H1 (cell line): ENCODE measurements around the gene SLU7. TPM values are rescaled to one million over a fixed set of nuclear protein-coding genes. Genes with fewer than 3 reads are reported as not detected.

Source experiments
- CTCF ChIA-PET: fragments of 300-600 bp; sonication (Branson Sonifier 250); formaldehyde crosslinking; loops from one replicate; lab custom pipeline; 2021; ENCODE audit not compliant: partially characterized antibody; lab: Charles Lee
- POLR2A ChIA-PET: fragments of 300-600 bp; sonication (Branson Sonifier 250); formaldehyde crosslinking; loops from one replicate; lab custom pipeline; 2021; ENCODE audit warnings: inconsistent platforms; ENCODE audit not compliant: partially characterized antibody; lab: Charles Lee
- DNase-seq, 2 experiments: peaks; one replicate each; pipeline versions ENCODE4 v3.0.0 to v3.0.0-alpha.2; 2010 to 2022; ENCODE audit warnings: low spot score in 2 of 2, low read depth in 1 of 2, mixed read lengths in 1 of 2
- FAIRE-seq: peaks from 2 replicates; lab custom pipeline; 2011; peaks lifted over from hg19 to GRCh38; lab: Jason Lieb, UNC
- H2AFZ ChIP-seq: 2 replicates; pipeline ENCODE4 v1.8.1; 2012; ENCODE audit warnings: low read length, inconsistent platforms
- H2AK5ac ChIP-seq: 2 replicates; pipeline ENCODE4 v1.6.1; 2013; ENCODE audit warnings: low read depth, low read length
- H2BK120ac ChIP-seq: replicated peaks from 2 replicates; pipeline ENCODE3; 2013; ENCODE audit warnings: low read depth, low read length, inconsistent platforms
- H2BK12ac ChIP-seq: 2 replicates; pipeline ENCODE4 v1.6.1; 2013; ENCODE audit warnings: low read depth, low read length
- H2BK15ac ChIP-seq: 2 replicates; pipeline ENCODE4 v1.6.1; 2013; ENCODE audit warnings: low read length
- H2BK20ac ChIP-seq: 2 replicates; pipeline ENCODE4 v1.6.1; 2013; ENCODE audit warnings: low read length
- H2BK5ac ChIP-seq: 2 replicates; pipeline ENCODE4 v1.6.1; 2013; ENCODE audit warnings: low read depth, low read length
- H3K14ac ChIP-seq: 2 replicates; pipeline ENCODE4 v1.6.1; 2013; ENCODE audit warnings: inconsistent platforms; ENCODE audit not compliant: insufficient read length
- H3K18ac ChIP-seq: 2 replicates; pipeline ENCODE4 v1.6.1; 2013; ENCODE audit warnings: low read length; ENCODE audit errors: extremely low read depth
- H3K23ac ChIP-seq: 2 replicates; pipeline ENCODE4 v1.6.1; 2013; ENCODE audit warnings: inconsistent platforms; ENCODE audit not compliant: insufficient read length
- H3K23me2 ChIP-seq: 2 replicates; pipeline ENCODE4 v1.6.1; 2013; ENCODE audit warnings: low read depth, low read length
- H3K27ac ChIP-seq: 2 replicates; pipeline ENCODE4 v1.6.1; 2011; ENCODE audit warnings: low read depth, low read length, inconsistent platforms
- H3K27me3 ChIP-seq, 4 experiments: replicated peaks in 1 of 4; 1 replicate in 1 of 4; 2 replicates in 3 of 4; pipeline versions ENCODE4 v1.6.1 to v1.8.1; 2011 to 2013; ENCODE audit warnings: low read length in 3 of 4, mild to moderate bottlenecking in 3 of 4, inconsistent platforms in 2 of 4, mixed read lengths in 2 of 4, moderate library complexity in 1 of 4; ENCODE audit not compliant: control insufficient read depth in 3 of 4, insufficient read depth in 3 of 4; ENCODE audit errors: extremely low read depth in 1 of 4
- H3K36me3 ChIP-seq, 4 experiments: 2 replicates each; pipeline versions ENCODE4 v1.6.1 to v1.8.1; 2011 to 2013; ENCODE audit warnings: mild to moderate bottlenecking in 4 of 4, low read length in 3 of 4, moderate library complexity in 2 of 4, control low read depth in 1 of 4, inconsistent platforms in 1 of 4; ENCODE audit not compliant: insufficient read depth in 4 of 4, control insufficient read depth in 2 of 4
- H3K4ac ChIP-seq: replicated peaks from 2 replicates; pipeline ENCODE3; 2013; ENCODE audit warnings: low read length, low read depth, mixed read lengths, inconsistent platforms; ENCODE audit not compliant: insufficient read length
- H3K4me1 ChIP-seq, 4 experiments: replicated peaks in 1 of 4; 1 replicate in 1 of 4; 2 replicates in 3 of 4; pipeline versions ENCODE4 v1.6.1 to v1.8.1; 2011 to 2013; ENCODE audit warnings: low read length in 3 of 4, inconsistent platforms in 2 of 4, mixed read lengths in 1 of 4; ENCODE audit not compliant: insufficient read depth in 4 of 4, control insufficient read depth in 3 of 4
- H3K4me2 ChIP-seq, 2 experiments: 2 replicates each; pipeline versions ENCODE4 v1.6.1 to v1.8.1; 2011 to 2013; ENCODE audit warnings: low read depth in 2 of 2, low read length in 2 of 2, control low read depth in 1 of 2, inconsistent platforms in 1 of 2, mild to moderate bottlenecking in 1 of 2; ENCODE audit not compliant: insufficient read depth in 1 of 2
- H3K4me3 ChIP-seq, 4 experiments: fragments of 200-600, 300-600 bp in 1 of 4; sonication (generic), shearing (Covaris generic), sonication (Bioruptor Twin) in 1 of 4; 2 replicates each; pipeline versions ENCODE4 v1.5.1 to v1.8.1; 2011 to 2016; ENCODE audit warnings: low read length in 4 of 4, low read depth in 3 of 4, control low read depth in 2 of 4, inconsistent platforms in 2 of 4, mild to moderate bottlenecking in 2 of 4, mixed read lengths in 1 of 4, moderate library complexity in 1 of 4; ENCODE audit not compliant: insufficient read depth in 2 of 4; ENCODE audit errors: extremely low read depth in 1 of 4
- H3K56ac ChIP-seq: replicated peaks from 2 replicates; pipeline ENCODE3; 2013; ENCODE audit warnings: low read depth, mild to moderate bottlenecking, mixed read lengths, low read length, inconsistent platforms; ENCODE audit not compliant: insufficient read length
- H3K79me1 ChIP-seq: 2 replicates; pipeline ENCODE4 v1.6.1; 2013; ENCODE audit warnings: low read depth, low read length, control low read depth
- H3K79me2 ChIP-seq, 2 experiments: 2 replicates each; pipeline versions ENCODE4 v1.6.1 to v1.8.1; 2012 to 2013; ENCODE audit warnings: low read length in 2 of 2, mild to moderate bottlenecking in 2 of 2, inconsistent platforms in 1 of 2; ENCODE audit not compliant: insufficient read depth in 2 of 2, control insufficient read depth in 1 of 2
- H3K9ac ChIP-seq, 4 experiments: replicated peaks in 1 of 4; 1 replicate in 1 of 4; 2 replicates in 3 of 4; pipeline versions ENCODE4 v1.6.1 to v1.8.1; 2011 to 2013; ENCODE audit warnings: low read depth in 3 of 4, low read length in 3 of 4, control low read depth in 2 of 4, mild to moderate bottlenecking in 2 of 4, moderate library complexity in 2 of 4, inconsistent platforms in 1 of 4; ENCODE audit errors: extremely low read depth in 1 of 4
- H3K9me3 ChIP-seq, 2 experiments: 2 replicates each; pipeline versions ENCODE4 v1.6.1 to v1.8.1; 2012 to 2013; ENCODE audit warnings: mild to moderate bottlenecking in 2 of 2, moderate library complexity in 2 of 2, control low read depth in 1 of 2, inconsistent platforms in 1 of 2, low read depth in 1 of 2, low read length in 1 of 2, mixed read lengths in 1 of 2; ENCODE audit not compliant: insufficient read depth in 2 of 2
- H4K20me1 ChIP-seq, 2 experiments: replicated peaks in 1 of 2; 2 replicates each; pipeline versions ENCODE3 to v1.8.1; 2011 to 2013; ENCODE audit warnings: inconsistent platforms in 2 of 2, low read length in 2 of 2, mild to moderate bottlenecking in 1 of 2; ENCODE audit not compliant: insufficient read depth in 2 of 2, control insufficient read depth in 1 of 2
- H4K5ac ChIP-seq: 2 replicates; pipeline ENCODE4 v1.6.1; 2013; ENCODE audit warnings: low read length, low read depth, mixed read lengths, inconsistent platforms; ENCODE audit not compliant: insufficient read length
- H4K8ac ChIP-seq: 2 replicates; pipeline ENCODE4 v1.8.0; 2013; ENCODE audit warnings: mild to moderate bottlenecking, moderate library complexity, low read length, inconsistent platforms; ENCODE audit not compliant: insufficient read depth; ENCODE audit errors: extremely low read depth
- H4K91ac ChIP-seq: replicated peaks from 2 replicates; pipeline ENCODE3; 2013; ENCODE audit warnings: low read length, mixed read lengths, inconsistent platforms; ENCODE audit not compliant: insufficient read length
- ATF2 ChIP-seq: IDR thresholded peaks from 2 replicates; pipeline ENCODE4 v1.6.1; 2012; ENCODE audit warnings: low read length, inconsistent platforms
- CHD2 ChIP-seq: IDR thresholded peaks from 2 replicates; pipeline ENCODE4 v1.6.1; 2012; ENCODE audit warnings: low read length, improper control_type of control experiment
- EP300 ChIP-seq, 2 experiments: IDR thresholded peaks; 1 replicate in 1 of 2; 2 replicates in 1 of 2; pipeline ENCODE4 v1.6.1; 2011 to 2012; ENCODE audit warnings: low read depth in 2 of 2, low read length in 2 of 2, mild to moderate bottlenecking in 2 of 2, borderline replicate concordance in 1 of 2, inconsistent platforms in 1 of 2, moderate library complexity in 1 of 2
- GTF2F1 ChIP-seq: IDR thresholded peaks from 2 replicates; pipeline ENCODE4 v1.6.1; 2012; ENCODE audit warnings: low read depth, low read length, improper control_type of control experiment, borderline replicate concordance
- JUND ChIP-seq: IDR thresholded peaks from 2 replicates; pipeline ENCODE4 v1.6.1; 2011; ENCODE audit warnings: mild to moderate bottlenecking, improper control_type of control experiment, low read length
- POLR2A ChIP-seq, 2 experiments: IDR thresholded peaks; 1 replicate in 1 of 2; 2 replicates in 1 of 2; pipeline ENCODE4 v1.6.1; 2011; ENCODE audit warnings: low read depth in 2 of 2, low read length in 2 of 2, mild to moderate bottlenecking in 2 of 2; ENCODE audit errors: control extremely low read depth in 1 of 2
- RFX5 ChIP-seq: IDR thresholded peaks from 2 replicates; pipeline ENCODE4 v1.6.1; 2011; ENCODE audit warnings: low read depth, low read length, improper control_type of control experiment, borderline replicate concordance
- SAP30 ChIP-seq: fragments of 300-600 bp; sonication (generic); IDR thresholded peaks from 2 replicates; pipeline ENCODE4 v1.7.1; 2012; ENCODE audit warnings: low read length, moderate library complexity, mild to moderate bottlenecking, inconsistent platforms; ENCODE audit not compliant: insufficient read depth, insufficient replicate concordance
- SUZ12 ChIP-seq: fragments of 200-600 bp; sonication (generic); IDR thresholded peaks from 2 replicates; pipeline ENCODE4 v1.6.1; 2012; ENCODE audit warnings: mild to moderate bottlenecking, inconsistent platforms, low read length, moderate library complexity, mixed read lengths
- TAF1 ChIP-seq: IDR thresholded peaks from 2 replicates; pipeline ENCODE4 v1.6.1; 2011; ENCODE audit warnings: mild to moderate bottlenecking, low read depth, low read length
- USF2 ChIP-seq: IDR thresholded peaks from 2 replicates; pipeline ENCODE4 v1.6.1; 2011; ENCODE audit warnings: low read length, improper control_type of control experiment
- YY1 ChIP-seq: IDR thresholded peaks from 2 replicates; pipeline ENCODE4 v1.6.1; 2011; ENCODE audit warnings: low read depth, mild to moderate bottlenecking, low read length
- WGBS, 2 experiments: shearing (Covaris generic) in 1 of 2; methylation state at CpG; one replicate each; pipeline versions ENCODE4 v1.1.6 to v1.1.7; 2013 to 2015; ENCODE audit warnings: low lambda C conversion rate in 2 of 2, mixed read lengths in 2 of 2, inconsistent platforms in 1 of 2, low coverage in 1 of 2, missing lambda C conversion rate in 1 of 2; ENCODE audit not compliant: insufficient replicate concordance in 2 of 2, insufficient coverage in 1 of 2, insufficient read length in 1 of 2; ENCODE audit errors: extremely low coverage in 1 of 2, missing lambda C conversion rate in 1 of 2; 5-methylcytosine and 5-hydroxymethylcytosine counted together
- polyA plus RNA-seq, 7 experiments: library from polyadenylated mRNA; depleted of rRNA in 3 of 7; stranded (reverse) in 5 of 7; unstranded in 2 of 7; fragments of >200 nt in 5 of 7; fragments of 200-250 nt in 2 of 7; gene quantifications; 1 replicate in 5 of 7; 2 replicates in 1 of 7; 4 replicates in 1 of 7; pipeline versions ENCODE4 v1.2.1 to v1.2.3, GENCODE V29; 2011 to 2013; ENCODE audit warnings: missing spikeins in 2 of 7, mixed read lengths in 2 of 7
- total RNA-seq: library from RNA; stranded (reverse); fragmentation: NEBNext Ultra II Directional; extraction: Animal tissue kit (Norgen Biotek cat#: 25700); gene quantifications from 2 replicates; pipeline ENCODE4 v1.2.1, GENCODE V29; 2021

SLU7 gene
- total and polyA plus RNA-seq, 2 of the 8 experiments (the other 6 are each of a cell fraction or from before 2014, with no cell fraction given), result 6.0 to 34.1 TPM

GRCh38 chr5:160357394-160357793 is 61.5 kb downstream of the SLU7 start:
- Histone ChIP-seq H2BK15ac (no peak overlapping the region), H2BK20ac (no peak overlapping the region)
- no peak for TF ChIP-seq ATF2
- TF ChIP-seq EP300 (IDR thresholded peaks at IDR 0.05; ENCODE audit: borderline replicate concordance in 1 of 2, low read depth in 2 of 2, low read length in 2 of 2), result no peak
- no peak for TF ChIP-seq GTF2F1
- no peak for TF ChIP-seq YY1
- no peak for TF ChIP-seq CHD2
- TF ChIP-seq POLR2A (IDR thresholded peaks at IDR 0.05; ENCODE audit: control extremely low read depth in 1 of 2, low read depth in 2 of 2, low read length in 2 of 2), result no peak
- no peak for TF ChIP-seq JUND
- no peak for TF ChIP-seq USF2
- TF ChIP-seq SAP30, result no peak
- TF ChIP-seq TAF1, result no peak
- no peak for TF ChIP-seq RFX5
- no peak for TF ChIP-seq SUZ12

More at GRCh38 chr5:160357394-160357793, 61.5 kb downstream of the SLU7 start:
- WGBS, 2 experiments, result 86% methylated on average over 7 of the region's 7 CpGs; no CpG with 5 or more reads in 1 of the 2 experiments
- H3K79me1 ChIP-seq, result no peaks in the 10 kb centered on the region
- H4K5ac ChIP-seq, result no peak overlapping the region
- no peak overlapping the region for H3K9ac ChIP-seq
- H3K4me3 ChIP-seq, result no peak overlapping the region
- no peak overlapping the region for H2BK12ac ChIP-seq
- H3K4me2 ChIP-seq, result no peak overlapping the region
- FAIRE-seq (no peak), DNase-seq (no peak)
- ChIA-PET CTCF (interaction anchor here (0.7 to 6.1 kb wide), 7 partner anchors 10 to 917 kb away, joined by 3 to 30 read pairs (median 5); no protein-coding TSS in a partner anchor), POLR2A (no interaction called here)
- H3K36me3 ChIP-seq, result no peaks in the 10 kb centered on the region
- no peaks in the 10 kb centered on the region for H3K9me3 ChIP-seq
- peaks cover 0 to 2% (median 1%) of the 10 kb centered on the region in 4 experiments; a peak in 6 of 7 replicates for H3K4me1 ChIP-seq
- no peak overlapping the region for H2BK5ac ChIP-seq
- no peak overlapping the region for H3K4ac ChIP-seq
- H3K79me2 ChIP-seq, result no peaks in the 10 kb centered on the region
- H2AFZ ChIP-seq, result no peak overlapping the region
- H2AK5ac ChIP-seq, result no peak overlapping the region
- H3K27me3 ChIP-seq, result no peaks in the 10 kb centered on the region; a peak in 1 of 7 replicates
- H3K18ac ChIP-seq, result no peak overlapping the region
- no peaks in the 10 kb centered on the region for H4K20me1 ChIP-seq
- H4K8ac ChIP-seq, result no peak overlapping the region; the same call in 1 of the 2 replicates
- H2BK120ac ChIP-seq, result no peak overlapping the region
- H4K91ac ChIP-seq, result no peak overlapping the region
- H3K23me2 ChIP-seq, result no peaks in the 10 kb centered on the region
- H3K14ac ChIP-seq, result no peak overlapping the region
- H3K56ac ChIP-seq, result no peak overlapping the region
- H3K23ac ChIP-seq, result no peak overlapping the region
- no peak overlapping the region for H3K27ac ChIP-seq
